ENCODE data around the gene WDR45B. TPM values are rescaled to one million over a fixed set of nuclear protein-coding genes. Genes with fewer than 3 reads are reported as not detected.

Gene WDR45B
- total RNA-seq, 1 experiment from 2014 or later, result 84.9 TPM

DNA sequence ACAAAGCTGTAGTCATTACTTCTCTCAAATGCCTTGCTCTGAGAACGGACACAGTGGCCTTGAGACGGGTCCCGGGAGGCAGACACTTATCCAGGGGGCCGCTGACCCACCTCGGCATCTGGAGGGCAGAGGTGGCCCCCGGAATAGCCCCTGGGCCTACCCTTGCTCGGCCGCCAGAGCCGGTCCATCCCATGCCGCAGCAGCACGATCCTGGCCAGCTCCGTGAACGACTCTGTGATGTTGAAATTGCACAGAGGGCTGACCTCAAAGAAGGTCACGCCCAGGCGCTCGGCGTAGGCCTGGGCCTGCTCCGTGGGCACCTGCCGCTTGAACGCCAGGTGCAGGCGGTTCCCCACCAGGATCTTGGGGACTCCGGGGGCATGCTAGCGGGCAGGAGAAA lies 10.1 kb upstream of the WDR45B start:
- TF ChIP-seq, protein P1, sequence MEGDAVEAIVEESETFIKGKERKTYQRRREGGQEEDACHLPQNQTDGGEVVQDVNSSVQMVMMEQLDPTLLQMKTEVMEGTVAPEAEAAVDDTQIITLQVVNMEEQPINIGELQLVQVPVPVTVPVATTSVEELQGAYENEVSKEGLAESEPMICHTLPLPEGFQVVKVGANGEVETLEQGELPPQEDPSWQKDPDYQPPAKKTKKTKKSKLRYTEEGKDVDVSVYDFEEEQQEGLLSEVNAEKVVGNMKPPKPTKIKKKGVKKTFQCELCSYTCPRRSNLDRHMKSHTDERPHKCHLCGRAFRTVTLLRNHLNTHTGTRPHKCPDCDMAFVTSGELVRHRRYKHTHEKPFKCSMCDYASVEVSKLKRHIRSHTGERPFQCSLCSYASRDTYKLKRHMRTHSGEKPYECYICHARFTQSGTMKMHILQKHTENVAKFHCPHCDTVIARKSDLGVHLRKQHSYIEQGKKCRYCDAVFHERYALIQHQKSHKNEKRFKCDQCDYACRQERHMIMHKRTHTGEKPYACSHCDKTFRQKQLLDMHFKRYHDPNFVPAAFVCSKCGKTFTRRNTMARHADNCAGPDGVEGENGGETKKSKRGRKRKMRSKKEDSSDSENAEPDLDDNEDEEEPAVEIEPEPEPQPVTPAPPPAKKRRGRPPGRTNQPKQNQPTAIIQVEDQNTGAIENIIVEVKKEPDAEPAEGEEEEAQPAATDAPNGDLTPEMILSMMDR (conservative IDR thresholded peaks at IDR 0.05), result no peak
- no peak for TF ChIP-seq EZH2 (IDR thresholded peaks at IDR 0.05; ENCODE audit: low read depth)
- Histone ChIP-seq H3K9me2 (ENCODE audit: insufficient read depth) (no peaks in the 10 kb centered on the region), H4K20me1 (ENCODE audit: insufficient read depth) (no peaks in the 10 kb centered on the region), H3F3A (ENCODE audit: insufficient read depth, low read depth) (peaks cover 9% of the 10 kb centered on the region; the same call in 1 of the 2 replicates), H3K36me3 (ENCODE audit: low read depth) (no peaks in the 10 kb centered on the region), H3K4me1 (replicated peaks; ENCODE audit: insufficient read depth) (peaks cover 14% of the 10 kb centered on the region), H3K27ac (no peak overlapping the region), H3K79me2 (ENCODE audit: low read depth) (no peaks in the 10 kb centered on the region), H2AFZ (no peak overlapping the region), H3K4me2 (no peak overlapping the region), H3K4me3 (no peak overlapping the region), H3K27me3 (ENCODE audit: insufficient read depth, low read depth) (no peaks in the 10 kb centered on the region), H3K9me3 (ENCODE audit: insufficient read depth, low read depth) (no peaks in the 10 kb centered on the region)
- DNase-seq, result no peak
- intact Hi-C loops (cut with micrococcal nuclease; ENCODE audit: unreplicated experiment), result no loop called here
- ChIA-PET CTCF (no interaction called here), POLR2A (ENCODE audit: unreplicated experiment) (no interaction called here)
- no TSS peak for BruUV-seq (replicated peaks)

DNA sequence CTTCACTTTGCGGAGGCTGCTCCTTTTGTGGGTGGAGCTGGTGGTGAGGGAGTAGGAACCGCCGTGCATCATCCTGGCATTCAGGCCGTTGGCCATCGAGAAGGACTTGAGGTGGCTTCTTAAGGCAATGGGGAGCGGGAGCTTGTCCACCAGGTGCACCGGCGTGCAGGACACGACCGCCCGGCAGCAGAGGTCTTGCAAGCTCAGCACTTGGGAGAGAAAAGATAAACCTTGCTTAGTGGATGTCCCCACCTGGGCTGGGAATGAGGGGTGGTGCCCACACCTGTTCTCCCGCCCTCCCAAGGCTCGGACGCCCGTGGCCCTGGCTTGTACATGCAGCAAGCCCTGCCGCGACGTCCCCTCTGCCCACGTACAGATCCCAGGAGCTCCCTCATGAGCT lies 9.7 kb upstream of the WDR45B start:
- peaks cover 14% of the 10 kb centered on the region for H3K4me1 ChIP-seq (replicated peaks; ENCODE audit: insufficient read depth)
- H3K9me2 ChIP-seq (ENCODE audit: insufficient read depth), result no peaks in the 10 kb centered on the region
- H3K36me3 ChIP-seq (ENCODE audit: low read depth), result no peaks in the 10 kb centered on the region
- no peak overlapping the region for H3K4me2 ChIP-seq
- TF ChIP-seq, protein P1 (conservative IDR thresholded peaks at IDR 0.05), result no peak
- no peak for TF ChIP-seq EZH2 (IDR thresholded peaks at IDR 0.05; ENCODE audit: low read depth)
- H3K9me3 ChIP-seq (ENCODE audit: insufficient read depth, low read depth), result no peaks in the 10 kb centered on the region
- no peak overlapping the region for H2AFZ ChIP-seq
- no peak for DNase-seq
- H3F3A ChIP-seq (ENCODE audit: insufficient read depth, low read depth), result peaks cover 9% of the 10 kb centered on the region; the same call in 1 of the 2 replicates
- CTCF ChIA-PET, result no interaction called here
- H3K27ac ChIP-seq, result no peak overlapping the region
- no TSS peak for BruUV-seq (replicated peaks)
- intact Hi-C loops (cut with micrococcal nuclease; ENCODE audit: unreplicated experiment), result no loop called here
- POLR2A ChIA-PET (ENCODE audit: unreplicated experiment), result no interaction called here
- no peaks in the 10 kb centered on the region for H4K20me1 ChIP-seq (ENCODE audit: insufficient read depth)
- no peak overlapping the region for H3K4me3 ChIP-seq
- no peaks in the 10 kb centered on the region for H3K27me3 ChIP-seq (ENCODE audit: insufficient read depth, low read depth)
- H3K79me2 ChIP-seq (ENCODE audit: low read depth), result no peaks in the 10 kb centered on the region

DNA sequence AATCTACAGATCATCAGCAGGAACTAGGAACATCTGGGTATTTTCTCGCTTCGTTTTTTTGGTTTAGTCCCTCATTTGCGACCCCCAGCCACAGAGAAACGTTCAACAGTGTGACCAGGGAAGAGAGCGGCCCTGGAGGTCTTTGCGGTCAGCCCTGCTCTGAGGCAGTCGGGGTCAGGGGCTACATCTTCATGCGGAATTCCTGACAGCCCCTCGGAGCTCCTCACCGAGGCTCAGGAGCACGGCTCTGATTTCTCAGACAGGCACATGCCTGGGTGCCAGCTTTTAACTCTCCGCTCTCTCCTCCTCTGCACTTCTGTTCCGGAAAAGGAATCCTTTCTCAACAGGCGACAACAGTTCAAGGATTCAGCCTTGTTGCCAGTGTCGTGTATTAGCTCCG lies 8.0 kb upstream of the WDR45B start:
- POLR2A ChIA-PET (ENCODE audit: unreplicated experiment), result no interaction called here
- no peaks in the 10 kb centered on the region for H4K20me1 ChIP-seq (ENCODE audit: insufficient read depth)

More for the DNA sequence above, 8.0 kb upstream of the WDR45B start:
- Histone ChIP-seq H3K4me2 (no peak overlapping the region), H3K27me3 (ENCODE audit: insufficient read depth, low read depth) (no peaks in the 10 kb centered on the region), H3K36me3 (ENCODE audit: low read depth) (no peaks in the 10 kb centered on the region), H2AFZ (no peak overlapping the region), H3K9me2 (ENCODE audit: insufficient read depth) (no peaks in the 10 kb centered on the region), H3K4me3 (no peak overlapping the region), H3F3A (ENCODE audit: insufficient read depth, low read depth) (peaks cover 9% of the 10 kb centered on the region; the same call in 1 of the 2 replicates), H3K27ac (no peak overlapping the region), H3K4me1 (replicated peaks; ENCODE audit: insufficient read depth) (peaks cover 14% of the 10 kb centered on the region), H3K79me2 (ENCODE audit: low read depth) (no peaks in the 10 kb centered on the region), H3K9me3 (ENCODE audit: insufficient read depth, low read depth) (no peaks in the 10 kb centered on the region)
- intact Hi-C loops (cut with micrococcal nuclease; ENCODE audit: unreplicated experiment), result no loop called here
- BruUV-seq (replicated peaks), result no TSS peak
- TF ChIP-seq, protein P1 (conservative IDR thresholded peaks at IDR 0.05), result no peak
- no peak for TF ChIP-seq EZH2 (IDR thresholded peaks at IDR 0.05; ENCODE audit: low read depth)
- no peak for DNase-seq
- CTCF ChIA-PET, result interaction anchor here (0.7 kb wide), 1 partner anchor 75 kb away, joined by 4 read pairs; no protein-coding TSS in a partner anchor

Data from PC-9 (cell line).